ENCODE measurements around the gene MATN3. TPM values are rescaled to one million over a fixed set of nuclear protein-coding genes. Genes with fewer than 3 reads are reported as not detected.
A peak's percentile ranks its signal among the peaks of the same experiment; 100 is the strongest.

Gene MATN3
- polyA plus RNA-seq, 5 donors: 8.0 to 12.3 (median 9.1) TPM

- no peak for DNase-seq
Observed at GRCh38 chr2:20005891-20006470, 6.5 kb downstream of the MATN3 start.

GRCh38 chr2:20005067-20005627 lies 7.3 kb downstream of the MATN3 start:
- no peak for DNase-seq

DNA sequence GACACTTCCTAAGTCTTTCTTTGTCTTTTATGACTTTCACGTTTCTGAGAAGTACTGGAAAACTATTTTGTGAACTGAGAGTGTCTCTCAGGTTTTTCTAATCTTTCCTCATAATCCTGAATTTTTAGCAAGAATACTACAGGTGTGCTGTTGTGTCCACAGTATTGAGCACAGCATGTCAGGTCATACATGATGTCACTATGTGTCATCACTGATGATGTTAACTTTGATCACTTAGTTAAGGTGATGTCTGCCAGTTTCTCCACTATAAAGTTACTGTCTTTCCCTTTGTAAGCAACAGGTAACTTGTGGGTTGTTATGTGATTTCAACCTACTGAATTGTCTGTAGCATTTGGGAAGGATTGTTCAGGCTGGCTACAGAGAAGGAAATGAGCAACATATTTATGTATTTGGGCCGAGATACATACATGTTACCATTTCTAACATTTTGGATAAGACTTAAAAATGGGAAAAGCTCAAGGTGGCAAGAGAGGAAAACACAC lies 11.1 kb downstream of the MATN3 start:
- DNase-seq: no peak

- DNase-seq: peak; percentile 61 to 69
Observed at GRCh38 chr2:19993731-19994130, 18.7 kb downstream of the MATN3 start.

- DNase-seq: no peak
Observed at GRCh38 chr2:19991895-19992294, 20.6 kb downstream of the MATN3 start.

- DNase-seq: no peak
Observed at GRCh38 chr2:19990416-19990728, 22.1 kb downstream of the MATN3 start.

DNA sequence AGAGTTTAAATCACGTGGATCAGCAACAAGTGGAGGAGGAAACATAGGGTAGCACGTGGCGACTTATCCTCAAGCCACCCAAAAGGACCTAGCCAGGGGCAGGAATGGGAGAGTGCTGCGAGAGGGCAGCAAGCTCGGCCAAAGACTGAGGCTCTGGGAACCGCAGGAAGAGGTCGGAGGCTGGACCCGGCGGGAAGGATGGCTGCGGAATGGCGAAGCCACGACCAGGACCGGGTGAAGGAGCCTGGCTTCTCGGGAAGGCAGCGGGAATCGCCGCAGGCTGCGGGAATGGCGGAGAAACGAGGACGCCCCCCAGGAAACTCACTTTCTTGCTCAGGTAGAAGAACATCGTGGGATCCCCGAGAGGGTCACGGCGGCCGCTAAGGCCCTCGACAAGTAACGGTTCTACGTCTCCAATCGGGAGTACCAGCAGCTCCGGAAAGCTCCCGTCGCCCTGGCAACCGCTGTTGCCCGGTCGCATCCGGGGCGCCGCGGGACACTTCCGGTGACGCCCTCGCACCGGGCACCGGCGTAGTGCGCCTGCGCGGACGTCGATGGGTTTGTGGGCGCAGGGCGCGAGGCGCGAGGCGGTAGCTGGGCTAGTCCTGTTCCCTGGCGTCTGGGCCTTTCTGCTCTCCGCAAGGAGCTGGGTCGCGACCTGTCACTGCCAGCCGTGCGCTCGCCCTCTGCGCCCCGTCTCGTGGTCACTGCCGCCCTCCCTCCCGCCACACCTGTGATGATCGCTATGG lies 22.6 kb downstream of the MATN3 start, which contains the start of gene WDR35:
Gene WDR35 (minus strand): TSS at position 439 of the 749 bp plus-strand sequence. CDS start 90 bp downstream, at position 349.
- peak; percentile 88 to 90 for DNase-seq

DNA sequence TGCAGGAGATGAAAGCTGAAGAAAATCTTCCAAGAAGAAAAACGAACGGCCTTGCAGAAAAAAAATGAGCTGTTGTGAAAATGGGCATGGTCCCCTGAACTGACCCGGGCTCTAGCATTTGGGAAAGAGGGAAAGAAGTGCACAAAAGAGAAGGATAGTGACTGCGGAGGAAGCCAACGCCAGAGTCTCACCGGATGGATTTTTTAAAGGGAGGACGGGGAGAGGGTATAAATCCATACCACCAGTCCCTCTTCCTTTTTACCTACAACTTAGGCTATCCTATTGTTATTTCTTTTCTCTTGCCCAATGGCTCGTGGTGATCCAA lies 23.2 kb downstream of the MATN3 start:
- DNase-seq: no peak

DNA sequence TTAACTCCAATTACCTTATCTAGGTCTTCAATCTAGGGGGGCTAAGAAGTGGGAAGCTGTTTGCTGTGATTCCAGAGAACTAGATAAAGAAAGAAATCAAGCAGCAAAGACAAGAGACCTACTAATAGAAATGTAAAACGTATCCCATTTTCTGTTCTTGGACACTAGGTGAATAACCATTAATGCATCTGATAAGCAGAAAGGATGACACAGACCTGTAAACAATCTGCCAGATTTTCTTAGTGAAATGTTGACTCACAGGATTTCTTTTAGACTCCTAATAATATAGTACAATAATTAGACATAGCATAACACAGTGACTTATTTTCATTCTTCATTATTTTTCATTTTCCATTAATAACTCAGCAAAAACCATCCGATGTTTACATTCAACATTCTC lies 23.9 kb downstream of the MATN3 start:
- no peak for DNase-seq

DNA sequence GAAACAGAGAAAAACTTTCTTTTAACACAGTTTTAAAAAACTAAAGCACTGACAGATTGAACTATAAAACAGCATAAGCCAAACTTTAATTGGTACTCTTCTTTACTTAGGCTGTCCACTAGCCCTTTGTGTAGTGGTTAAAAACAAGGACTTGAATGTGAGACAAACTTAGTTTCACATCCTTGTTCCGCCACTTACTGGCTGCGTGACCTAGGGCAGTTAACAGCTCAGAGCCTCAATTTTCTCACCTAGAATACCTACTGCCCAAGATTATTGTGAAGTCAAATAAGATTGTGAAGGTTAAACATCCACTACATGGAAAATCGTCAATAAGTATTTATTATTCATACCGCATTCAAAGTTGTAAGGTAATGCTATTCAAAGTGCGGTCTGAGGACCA lies 24.5 kb downstream of the MATN3 start:
- DNase-seq: no peak

GRCh38 chr2:19982268-19982667 lies 30.2 kb downstream of the MATN3 start:
- no peak for DNase-seq

GRCh38 chr2:19979932-19980331 lies 32.5 kb downstream of the MATN3 start:
- no peak for DNase-seq

DNA sequence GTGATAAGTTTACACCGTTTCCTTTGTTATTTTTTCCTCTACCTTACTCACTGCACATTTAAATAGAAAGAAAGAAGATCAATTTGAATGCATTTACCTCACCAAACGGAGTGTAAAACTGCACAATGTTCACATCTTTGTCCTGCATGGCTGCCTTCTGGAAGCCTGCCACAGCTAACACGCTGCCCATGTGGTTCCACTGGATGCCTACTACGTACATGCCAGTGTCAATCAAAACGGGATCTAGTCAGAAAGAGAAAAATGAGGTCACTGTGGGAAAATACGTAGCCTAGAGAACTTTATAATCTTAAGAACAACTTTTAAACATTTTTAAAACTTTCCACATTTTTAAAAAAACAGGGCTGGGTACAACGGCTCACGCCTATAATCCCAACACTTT lies 39.0 kb downstream of the MATN3 start:
- DNase-seq: no peak

DNA sequence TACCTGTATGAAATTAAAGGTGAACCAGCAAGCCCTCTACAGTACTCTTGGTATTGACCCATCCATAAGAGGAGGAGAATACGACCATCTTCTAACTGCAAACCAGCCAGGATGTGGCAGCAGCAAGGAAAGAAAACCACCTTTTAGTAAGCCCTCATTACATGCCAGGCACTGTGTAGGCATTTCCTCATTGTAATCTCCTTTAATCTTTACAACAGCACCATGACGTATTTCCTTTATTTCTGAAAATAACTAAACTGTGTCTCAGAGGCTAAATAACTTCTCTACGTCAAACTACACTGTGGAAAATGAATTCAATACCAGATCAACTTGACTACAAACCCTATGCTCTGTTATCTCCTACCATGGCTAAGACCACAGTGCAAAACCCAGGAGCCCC lies 40.8 kb downstream of the MATN3 start:
- DNase-seq: no peak

GRCh38 chr2:19963386-19963785 lies 49.1 kb downstream of the MATN3 start:
- DNase-seq: no peak

DNA sequence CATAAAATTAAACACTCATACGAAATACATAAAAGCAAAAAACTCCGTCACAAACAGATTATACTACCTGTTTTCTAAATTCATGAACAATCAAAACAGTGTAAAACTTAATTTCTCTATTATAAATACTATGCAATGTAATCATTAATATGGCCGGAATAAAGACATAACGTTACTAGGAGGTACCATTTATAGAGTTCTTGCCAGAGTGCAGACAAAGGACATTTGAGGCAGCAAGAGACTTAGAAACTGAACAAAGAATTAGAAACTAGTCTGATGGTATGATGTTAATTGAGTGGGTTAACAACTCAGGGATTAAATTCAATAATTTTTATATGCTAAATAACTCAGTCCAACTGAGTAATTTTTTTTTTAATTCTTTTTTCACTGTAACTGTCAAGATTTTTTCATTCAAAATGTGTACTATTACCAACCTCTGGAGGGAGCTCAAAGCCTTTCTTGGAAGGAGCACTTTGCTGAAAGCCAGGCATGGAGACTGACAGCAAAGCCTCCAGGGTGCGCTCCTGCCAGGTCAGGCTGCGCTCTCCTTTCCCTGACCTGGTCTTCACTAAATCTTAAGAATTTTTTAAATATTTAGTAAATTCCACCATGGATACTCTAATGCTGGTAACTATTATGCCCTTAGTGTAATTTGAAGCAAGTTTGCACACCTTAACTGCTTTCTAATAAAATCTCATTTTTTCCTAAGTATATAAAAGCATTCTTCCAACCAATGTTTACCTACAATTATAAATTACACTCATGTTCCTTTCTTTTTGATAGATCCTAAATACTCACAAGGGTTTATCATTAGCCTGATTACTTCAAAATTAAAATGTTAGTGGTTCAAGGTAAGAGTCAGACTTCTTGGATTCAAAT lies 56.7 kb downstream of the MATN3 start:
- DNase-seq: peak; percentile 32 to 56

- DNase-seq: no peak
Observed at GRCh38 chr2:19949071-19949470, 63.4 kb downstream of the MATN3 start.

DNA sequence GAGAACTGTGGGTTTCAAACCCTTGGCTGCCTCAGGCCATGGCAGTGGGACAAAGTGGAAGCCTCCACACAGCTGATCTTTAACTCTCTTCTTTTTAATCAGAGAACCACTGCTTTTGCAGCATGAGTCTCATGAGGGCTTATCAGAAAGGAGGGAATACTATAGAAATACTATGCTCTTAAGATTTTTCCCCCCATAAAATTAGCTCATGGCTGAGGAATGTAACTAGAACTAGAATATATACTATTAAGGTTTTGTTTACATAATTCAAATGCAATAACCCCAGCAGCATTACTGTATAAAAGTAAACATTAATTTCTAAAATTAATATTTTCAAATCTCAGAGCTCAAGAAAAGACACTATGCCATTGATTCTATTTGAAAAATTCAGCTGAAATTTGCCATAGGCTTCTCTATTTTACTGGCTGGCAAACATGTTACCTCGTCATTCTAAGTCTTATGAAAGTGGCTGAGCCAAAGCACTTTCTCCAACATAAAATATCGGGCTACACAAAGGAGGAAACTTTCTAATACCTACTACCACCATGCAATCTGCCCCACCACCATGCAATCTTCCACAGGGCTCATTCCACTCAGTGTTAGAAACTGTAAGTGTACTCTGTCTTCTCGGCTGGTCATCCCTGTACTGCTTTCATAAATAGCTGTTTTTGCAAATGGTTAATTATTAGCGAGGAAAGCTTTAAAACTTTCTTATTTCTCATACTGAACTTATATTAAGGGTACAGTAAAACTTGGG lies 65.1 kb downstream of the MATN3 start:
- no peak for DNase-seq

GRCh38 chr2:19944205-19944845 lies 68.1 kb downstream of the MATN3 start:
- DNase-seq: no peak

- no peak for DNase-seq
Observed at GRCh38 chr2:19943189-19943588, 69.3 kb downstream of the MATN3 start.

DNA sequence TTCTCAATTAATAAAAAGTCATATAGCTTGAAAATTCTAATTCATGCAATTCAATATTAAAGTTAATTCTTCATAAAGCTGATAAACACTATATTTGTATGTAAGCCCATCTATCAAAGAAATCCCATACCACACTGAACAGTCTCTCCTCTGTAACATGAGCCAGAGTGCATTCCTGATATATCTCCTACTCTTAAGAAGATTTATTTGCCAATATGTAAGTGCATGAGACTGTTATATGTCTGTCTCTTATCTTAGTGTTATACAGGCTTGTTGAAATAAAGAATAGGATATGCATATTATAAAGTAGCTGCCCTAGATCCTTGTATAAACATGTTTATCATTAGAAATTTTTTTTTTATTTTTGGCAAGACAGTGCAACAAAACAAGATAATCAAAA lies 70.3 kb downstream of the MATN3 start:
- DNase-seq: no peak
